WTC11 (cell line): ENCODE measurements around the gene SGIP1.

Experiments used
- CREB1 ChIP-seq: sonication (generic); formaldehyde crosslinking; IDR thresholded peaks from 2 replicates; pipeline ENCODE4 v1.8.0; 2023; ENCODE audit warnings: mild to moderate bottlenecking, missing genetic modification reagents
- MXD4 ChIP-seq: fragments of 250-450 bp; sonication (Bioruptor Pico); IDR thresholded peaks from 2 replicates; pipeline ENCODE4 v1.8.0; 2021; ENCODE audit warnings: mild to moderate bottlenecking, moderate library complexity, borderline replicate concordance
- PRDM15 ChIP-seq: sonication (generic); formaldehyde crosslinking; IDR thresholded peaks from 2 replicates; pipeline ENCODE4 v1.8.0; 2022; ENCODE audit warnings: missing genetic modification reagents
- TCF7 ChIP-seq: sonication (generic); formaldehyde crosslinking; IDR thresholded peaks from 2 replicates; pipeline ENCODE4 v1.8.0; 2022; ENCODE audit warnings: mild to moderate bottlenecking, low read depth, missing genetic modification reagents, moderate library complexity
- USF2 ChIP-seq: sonication (generic); formaldehyde crosslinking; IDR thresholded peaks from 2 replicates; pipeline ENCODE4 v1.8.1; 2023; ENCODE audit warnings: mild to moderate bottlenecking, missing genetic modification reagents, moderate library complexity
- ZNF121 ChIP-seq: sonication (generic); formaldehyde crosslinking; IDR thresholded peaks from 2 replicates; pipeline ENCODE4 v1.8.0; 2023; ENCODE audit warnings: missing genetic modification reagents
- ZNF317 ChIP-seq: sonication (generic); formaldehyde crosslinking; IDR thresholded peaks from 2 replicates; pipeline ENCODE4 v1.8.1; 2023; ENCODE audit warnings: low read depth, mild to moderate bottlenecking, moderate library complexity, missing genetic modification reagents, borderline replicate concordance
- TF ChIP-seq, protein P1 (sequence below): sonication (generic); formaldehyde crosslinking; IDR thresholded peaks from 2 replicates; pipeline ENCODE4 v1.8.0; 2022; ENCODE audit warnings: mild to moderate bottlenecking, missing genetic modification reagents
- TF ChIP-seq, protein P2 (sequence below): fragments of 200-600 bp; IDR thresholded peaks from 2 replicates; pipeline ENCODE4 v1.8.0; 2022; ENCODE audit warnings: antibody characterized with exemption
- TF ChIP-seq, protein P3 (sequence below): sonication (generic); formaldehyde crosslinking; IDR thresholded peaks from 2 replicates; pipeline ENCODE4 v1.8.1; 2023; ENCODE audit warnings: mild to moderate bottlenecking, moderate library complexity, missing genetic modification reagents

DNA sequence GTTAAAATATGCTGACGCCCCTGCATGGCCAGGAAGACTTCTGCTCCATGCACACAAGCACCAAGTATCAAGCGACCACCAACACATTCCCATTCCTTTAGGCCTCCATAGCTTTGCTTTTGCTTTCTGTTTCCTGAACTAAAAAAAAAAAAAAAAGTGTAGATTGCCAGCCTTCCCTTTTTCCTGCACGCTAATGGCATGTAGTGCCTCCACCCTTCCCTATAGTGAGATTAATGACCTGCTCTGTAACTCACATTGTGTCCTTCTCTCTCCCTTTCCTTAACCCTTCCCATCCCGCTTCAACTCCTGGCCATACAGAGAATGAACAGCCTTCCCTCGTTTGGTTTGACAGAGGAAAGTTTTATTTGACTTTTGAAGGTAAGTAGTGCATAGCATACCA, 161.2 kb downstream of the SGIP1 start:
- TF ChIP-seq, protein P1, sequence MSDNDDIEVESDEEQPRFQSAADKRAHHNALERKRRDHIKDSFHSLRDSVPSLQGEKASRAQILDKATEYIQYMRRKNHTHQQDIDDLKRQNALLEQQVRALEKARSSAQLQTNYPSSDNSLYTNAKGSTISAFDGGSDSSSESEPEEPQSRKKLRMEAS (CRISPR knock-in tag) = no peak
- TF ChIP-seq, protein P2, sequence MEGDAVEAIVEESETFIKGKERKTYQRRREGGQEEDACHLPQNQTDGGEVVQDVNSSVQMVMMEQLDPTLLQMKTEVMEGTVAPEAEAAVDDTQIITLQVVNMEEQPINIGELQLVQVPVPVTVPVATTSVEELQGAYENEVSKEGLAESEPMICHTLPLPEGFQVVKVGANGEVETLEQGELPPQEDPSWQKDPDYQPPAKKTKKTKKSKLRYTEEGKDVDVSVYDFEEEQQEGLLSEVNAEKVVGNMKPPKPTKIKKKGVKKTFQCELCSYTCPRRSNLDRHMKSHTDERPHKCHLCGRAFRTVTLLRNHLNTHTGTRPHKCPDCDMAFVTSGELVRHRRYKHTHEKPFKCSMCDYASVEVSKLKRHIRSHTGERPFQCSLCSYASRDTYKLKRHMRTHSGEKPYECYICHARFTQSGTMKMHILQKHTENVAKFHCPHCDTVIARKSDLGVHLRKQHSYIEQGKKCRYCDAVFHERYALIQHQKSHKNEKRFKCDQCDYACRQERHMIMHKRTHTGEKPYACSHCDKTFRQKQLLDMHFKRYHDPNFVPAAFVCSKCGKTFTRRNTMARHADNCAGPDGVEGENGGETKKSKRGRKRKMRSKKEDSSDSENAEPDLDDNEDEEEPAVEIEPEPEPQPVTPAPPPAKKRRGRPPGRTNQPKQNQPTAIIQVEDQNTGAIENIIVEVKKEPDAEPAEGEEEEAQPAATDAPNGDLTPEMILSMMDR = no peak
- TF ChIP-seq ZNF317 (CRISPR knock-in tag) = no peak
- no peak for TF ChIP-seq MXD4 (CRISPR knock-in tag)
- no peak for TF ChIP-seq USF2
- TF ChIP-seq PRDM15 (CRISPR knock-in tag) = no peak
- TF ChIP-seq, protein P3, sequence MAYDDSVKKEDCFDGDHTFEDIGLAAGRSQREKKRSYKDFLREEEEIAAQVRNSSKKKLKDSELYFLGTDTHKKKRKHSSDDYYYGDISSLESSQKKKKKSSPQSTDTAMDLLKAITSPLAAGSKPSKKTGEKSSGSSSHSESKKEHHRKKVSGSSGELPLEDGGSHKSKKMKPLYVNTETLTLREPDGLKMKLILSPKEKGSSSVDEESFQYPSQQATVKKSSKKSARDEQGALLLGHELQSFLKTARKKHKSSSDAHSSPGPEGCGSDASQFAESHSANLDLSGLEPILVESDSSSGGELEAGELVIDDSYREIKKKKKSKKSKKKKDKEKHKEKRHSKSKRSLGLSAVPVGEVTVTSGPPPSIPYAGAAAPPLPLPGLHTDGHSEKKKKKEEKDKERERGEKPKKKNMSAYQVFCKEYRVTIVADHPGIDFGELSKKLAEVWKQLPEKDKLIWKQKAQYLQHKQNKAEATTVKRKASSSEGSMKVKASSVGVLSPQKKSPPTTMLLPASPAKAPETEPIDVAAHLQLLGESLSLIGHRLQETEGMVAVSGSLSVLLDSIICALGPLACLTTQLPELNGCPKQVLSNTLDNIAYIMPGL (CRISPR knock-in tag) = no peak
- no peak for TF ChIP-seq TCF7 (CRISPR knock-in tag)
- TF ChIP-seq CREB1 (CRISPR knock-in tag) = no peak
- no peak for TF ChIP-seq ZNF121
